Panc1 (cell line): Measurements from ENCODE around the gene MIPEP.

Source experiments
- POLR2AphosphoS5 ChIP-seq: IDR thresholded peaks from 2 replicates; pipeline ENCODE4 v1.6.1; 2012; ENCODE audit warnings: mild to moderate bottlenecking, low read depth, low read length, moderate library complexity
- REST ChIP-seq, 2 experiments: IDR thresholded peaks; 2 replicates each; pipeline ENCODE4 v1.6.1; 2011 to 2012; ENCODE audit warnings: low read depth in 2 of 2, control low read depth in 1 of 2, low read length in 1 of 2, mild to moderate bottlenecking in 1 of 2, moderate library complexity in 1 of 2; ENCODE audit not compliant: insufficient read depth in 1 of 2
- SIN3A ChIP-seq: IDR thresholded peaks from 2 replicates; pipeline ENCODE4 v1.6.1; 2012; ENCODE audit warnings: low read depth, mild to moderate bottlenecking, low read length, moderate library complexity, borderline replicate concordance; ENCODE audit not compliant: insufficient read depth
- TF ChIP-seq, protein P1 (sequence below): fragments of 450-650 bp; IDR thresholded peaks from 2 replicates; pipeline ENCODE4 v1.5.1; 2017; ENCODE audit warnings: mild to moderate bottlenecking

DNA sequence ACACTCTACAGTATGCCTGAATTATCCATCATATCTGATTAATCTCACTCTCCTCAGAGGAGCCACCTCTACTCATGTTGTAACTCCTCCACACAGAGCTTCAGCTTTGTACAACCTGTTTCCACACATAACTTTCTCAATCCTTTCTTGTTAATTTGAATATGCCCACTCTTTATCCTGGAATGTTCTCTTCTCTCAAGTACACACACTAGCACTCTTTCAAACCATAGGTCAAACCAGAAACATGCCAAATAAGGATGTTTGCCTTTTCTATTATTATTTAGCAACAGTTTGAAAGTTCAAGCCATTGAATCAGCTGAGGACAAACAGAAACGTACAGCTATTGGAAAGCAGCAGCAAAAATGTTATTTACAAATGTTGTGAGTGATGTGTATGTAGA is 110.3 kb downstream of the MIPEP start:
- TF ChIP-seq, protein P1, sequence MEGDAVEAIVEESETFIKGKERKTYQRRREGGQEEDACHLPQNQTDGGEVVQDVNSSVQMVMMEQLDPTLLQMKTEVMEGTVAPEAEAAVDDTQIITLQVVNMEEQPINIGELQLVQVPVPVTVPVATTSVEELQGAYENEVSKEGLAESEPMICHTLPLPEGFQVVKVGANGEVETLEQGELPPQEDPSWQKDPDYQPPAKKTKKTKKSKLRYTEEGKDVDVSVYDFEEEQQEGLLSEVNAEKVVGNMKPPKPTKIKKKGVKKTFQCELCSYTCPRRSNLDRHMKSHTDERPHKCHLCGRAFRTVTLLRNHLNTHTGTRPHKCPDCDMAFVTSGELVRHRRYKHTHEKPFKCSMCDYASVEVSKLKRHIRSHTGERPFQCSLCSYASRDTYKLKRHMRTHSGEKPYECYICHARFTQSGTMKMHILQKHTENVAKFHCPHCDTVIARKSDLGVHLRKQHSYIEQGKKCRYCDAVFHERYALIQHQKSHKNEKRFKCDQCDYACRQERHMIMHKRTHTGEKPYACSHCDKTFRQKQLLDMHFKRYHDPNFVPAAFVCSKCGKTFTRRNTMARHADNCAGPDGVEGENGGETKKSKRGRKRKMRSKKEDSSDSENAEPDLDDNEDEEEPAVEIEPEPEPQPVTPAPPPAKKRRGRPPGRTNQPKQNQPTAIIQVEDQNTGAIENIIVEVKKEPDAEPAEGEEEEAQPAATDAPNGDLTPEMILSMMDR = no peak
- TF ChIP-seq POLR2AphosphoS5 (no peak), REST (IDR thresholded peaks at IDR 0.05; ENCODE audit: insufficient read depth in 1 of 2, low read depth in 2 of 2, low read length in 1 of 2) (no peak), SIN3A (no peak)
